CD4-positive, alpha-beta T cell treated with Interleukin-6 at 100 ng/mL for 8 hours (primary cell): ENCODE results near the gene TIGD4.

ENCODE experiments used
- DNase-seq: peaks from one replicate; pipeline ENCODE4 v3.0.0-alpha.2; 2020; ENCODE audit warnings: mixed read lengths, low spot score

Gene TIGD4

GRCh38 chr4:152719801-152720556, 59.6 kb downstream of the TIGD4 start:
- no peak for DNase-seq
